SU-DHL-6 (cell line): Measurements from ENCODE around the gene PRR20G.

Experiments used
- EZH2phosphoT487 ChIP-seq: fragments of 200-600 bp; sonication (generic), shearing (Covaris generic); conservative IDR thresholded peaks from 2 replicates; pipeline ENCODE4 v1.6.1; 2018; ENCODE audit warnings: mild to moderate bottlenecking, antibody characterized with exemption, low read length, moderate library complexity, mixed read lengths
- TF ChIP-seq, protein P1 (sequence below): fragments of 200-600 bp; sonication (generic); IDR thresholded peaks from one replicate; pipeline ENCODE4 v1.5.1; 2017; ENCODE audit warnings: antibody characterized with exemption, mild to moderate bottlenecking, low read length, moderate library complexity; ENCODE audit not compliant: insufficient read depth, poor library complexity, severe bottlenecking

DNA sequence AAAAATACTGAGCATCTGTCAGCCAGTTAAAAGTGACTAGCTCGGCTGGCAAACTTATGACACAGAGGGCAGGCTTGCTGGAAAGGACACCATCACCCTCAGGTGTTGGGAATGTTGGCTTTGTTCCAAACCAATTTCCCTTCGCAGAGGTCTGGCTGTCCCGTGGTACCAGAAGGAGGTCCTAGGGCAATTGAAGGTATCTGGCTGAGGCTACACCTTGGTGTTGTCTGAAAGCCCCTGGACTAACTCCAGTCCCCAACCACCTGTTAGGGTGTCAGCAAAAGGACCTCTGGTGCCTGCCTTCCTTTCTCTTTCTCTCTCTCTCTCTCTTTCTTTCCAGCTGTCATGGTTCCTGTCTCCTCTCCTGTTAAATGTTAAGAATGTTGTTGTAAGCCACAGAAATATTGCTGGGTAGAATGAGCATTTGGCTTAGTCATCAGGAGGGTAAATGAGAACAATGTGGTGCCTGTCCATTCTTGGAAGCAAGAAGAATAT, 12.5 kb downstream of the PRR20G start:
- TF ChIP-seq, protein P1, sequence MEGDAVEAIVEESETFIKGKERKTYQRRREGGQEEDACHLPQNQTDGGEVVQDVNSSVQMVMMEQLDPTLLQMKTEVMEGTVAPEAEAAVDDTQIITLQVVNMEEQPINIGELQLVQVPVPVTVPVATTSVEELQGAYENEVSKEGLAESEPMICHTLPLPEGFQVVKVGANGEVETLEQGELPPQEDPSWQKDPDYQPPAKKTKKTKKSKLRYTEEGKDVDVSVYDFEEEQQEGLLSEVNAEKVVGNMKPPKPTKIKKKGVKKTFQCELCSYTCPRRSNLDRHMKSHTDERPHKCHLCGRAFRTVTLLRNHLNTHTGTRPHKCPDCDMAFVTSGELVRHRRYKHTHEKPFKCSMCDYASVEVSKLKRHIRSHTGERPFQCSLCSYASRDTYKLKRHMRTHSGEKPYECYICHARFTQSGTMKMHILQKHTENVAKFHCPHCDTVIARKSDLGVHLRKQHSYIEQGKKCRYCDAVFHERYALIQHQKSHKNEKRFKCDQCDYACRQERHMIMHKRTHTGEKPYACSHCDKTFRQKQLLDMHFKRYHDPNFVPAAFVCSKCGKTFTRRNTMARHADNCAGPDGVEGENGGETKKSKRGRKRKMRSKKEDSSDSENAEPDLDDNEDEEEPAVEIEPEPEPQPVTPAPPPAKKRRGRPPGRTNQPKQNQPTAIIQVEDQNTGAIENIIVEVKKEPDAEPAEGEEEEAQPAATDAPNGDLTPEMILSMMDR, result no peak
- TF ChIP-seq EZH2phosphoT487, result no peak
